Lower lobe of right lung (tissue), 2 donors: ENCODE measurements around the gene SMIM35. TPM values are rescaled to one million over a fixed set of nuclear protein-coding genes. Genes with fewer than 3 reads are reported as not detected.
"Not testable (repeated sequence)": the region's sequence is repeated elsewhere in the genome, so short reads cannot be mapped to it uniquely, and the experiment has no call there.

Experiments
- ATAC-seq, 2 donors: fragments of 200-7000 bp; cut with Tn5 transposase; one replicate each; pipeline ENCODE4 v1.9.1; 2020 to 2022; ENCODE audit warnings: mild to moderate bottlenecking in 2 of 2, moderate library complexity in 2 of 2
- DNase-seq: peaks from one replicate; pipeline ENCODE4 v3.0.0-alpha.2; 2020
- H3K27ac ChIP-seq: fragments of 200-600 bp; one replicate; pipeline ENCODE4 v1.8.0; 2022
- H3K27me3 ChIP-seq: fragments of 200-600 bp; one replicate; pipeline ENCODE4 v1.8.0; 2022; ENCODE audit warnings: low read depth
- H3K36me3 ChIP-seq: fragments of 200-600 bp; one replicate; pipeline ENCODE4 v1.8.0; 2022; ENCODE audit warnings: mild to moderate bottlenecking
- H3K4me1 ChIP-seq: fragments of 200-600 bp; one replicate; pipeline ENCODE4 v1.8.0; 2022
- H3K4me3 ChIP-seq: fragments of 200-600 bp; one replicate; pipeline ENCODE4 v1.8.0; 2022; ENCODE audit warnings: mild to moderate bottlenecking
- H3K9me3 ChIP-seq: fragments of 200-600 bp; one replicate; pipeline ENCODE4 v1.8.0; 2022
- CTCF ChIP-seq: fragments of 200-600 bp; IDR thresholded peaks from one replicate; pipeline ENCODE4 v1.8.0; 2022; ENCODE audit warnings: antibody characterized with exemption, mild to moderate bottlenecking
- intact Hi-C: fragments of 100-400 bp; cut with DNase I; formaldehyde crosslinking; loops from one replicate; pipeline ENCODE4 v1.11.0; 2022
- total RNA-seq: library from RNA; stranded (reverse); fragmentation: NEBNext Ultra II Directional; extraction: Animal tissue kit (Norgen Biotek cat#: 25700); gene quantifications from one replicate; pipeline ENCODE4 v1.2.1, GENCODE V29; 2021
- donor health status: DM: no; HTN: yes; CAD: no; lungs with severe emphysema.

The SMIM35 gene
- total RNA-seq, 1 donor from 2014 or later, result not detected

- no peaks in the 10 kb centered on the region for H3K4me1 ChIP-seq
- intact Hi-C loops, result no loop called here
- no peak for DNase-seq
Measured at GRCh38 chr11:118065384-118065783, 21.4 kb downstream of the SMIM35 start.

DNA sequence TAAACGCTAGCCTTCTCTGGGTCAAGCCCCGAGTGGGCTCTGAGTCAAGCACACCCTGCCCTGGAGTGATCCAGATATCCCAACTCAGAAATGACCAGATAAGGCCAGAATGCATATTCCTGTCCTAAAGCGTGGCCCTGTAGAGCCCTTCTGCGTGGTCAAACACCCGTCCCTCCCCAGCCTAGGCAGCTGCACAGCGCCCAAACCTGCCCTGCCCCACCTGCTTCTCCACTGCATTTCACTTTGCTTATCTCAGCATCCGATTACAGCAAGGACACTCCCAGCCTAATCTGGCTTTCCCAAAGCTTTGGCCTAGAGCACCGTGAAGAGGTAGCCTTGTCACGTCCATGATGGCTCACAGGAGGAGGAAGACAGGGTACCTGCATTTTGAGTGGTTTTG, 21.8 kb downstream of the SMIM35 start:
- no peak overlapping the region for H3K27ac ChIP-seq
- no peaks in the 10 kb centered on the region for H3K36me3 ChIP-seq
- no peaks in the 10 kb centered on the region for H3K4me1 ChIP-seq
- no peak overlapping the region for H3K4me3 ChIP-seq
- no peaks in the 10 kb centered on the region for H3K9me3 ChIP-seq
- intact Hi-C loops, result no loop called here
- H3K27me3 ChIP-seq, result no peaks in the 10 kb centered on the region
- ATAC-seq, result no peak
- no peak for DNase-seq
- TF ChIP-seq CTCF, result no peak

More at GRCh38 chr11:118065384-118065783, 21.4 kb downstream of the SMIM35 start:
- no peak overlapping the region for H3K4me3 ChIP-seq
- no peak overlapping the region for H3K27ac ChIP-seq
- no peak for TF ChIP-seq CTCF
- no peaks in the 10 kb centered on the region for H3K27me3 ChIP-seq
- no peaks in the 10 kb centered on the region for H3K36me3 ChIP-seq
- no peak for ATAC-seq
- H3K9me3 ChIP-seq, result no peaks in the 10 kb centered on the region

GRCh38 chr11:118062631-118063030, 24.1 kb downstream of the SMIM35 start:
- DNase-seq, H3K36me3 ChIP-seq, H3K27me3 ChIP-seq, H3K27ac ChIP-seq, H3K9me3 ChIP-seq, H3K4me1 ChIP-seq, ATAC-seq, H3K4me3 ChIP-seq, intact Hi-C loops: not testable (repeated sequence)

GRCh38 chr11:118062181-118062580, 24.6 kb downstream of the SMIM35 start:
- H3K4me3 ChIP-seq, H3K4me1 ChIP-seq, H3K9me3 ChIP-seq, H3K27me3 ChIP-seq, intact Hi-C loops, ATAC-seq, DNase-seq, H3K27ac ChIP-seq, H3K36me3 ChIP-seq: not testable (repeated sequence)

DNA sequence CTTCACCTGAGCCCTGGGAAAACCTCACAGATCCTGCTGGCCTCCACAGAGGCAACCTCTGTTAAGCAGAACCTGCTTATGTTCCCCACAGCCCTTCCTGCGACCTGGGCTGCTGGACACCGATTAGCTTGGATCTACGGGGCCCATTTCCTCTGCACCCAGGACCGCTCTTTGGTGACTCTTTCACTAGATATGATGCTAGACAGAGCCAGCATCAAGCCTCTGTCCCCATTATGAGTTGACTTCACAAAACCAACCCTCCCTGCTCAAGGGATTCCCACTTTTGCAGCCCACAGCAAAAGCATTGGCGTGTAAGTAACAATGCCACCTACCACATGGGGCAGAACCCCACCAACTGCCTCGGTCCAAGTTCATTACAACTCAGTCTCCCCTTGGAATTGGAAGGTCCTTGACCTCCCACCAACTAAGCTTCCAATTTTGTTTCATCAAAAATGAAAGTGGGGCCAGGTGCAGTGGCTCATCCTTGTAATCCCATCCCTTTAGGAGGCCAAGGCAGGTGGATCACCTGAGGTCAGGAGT, 25.1 kb downstream of the SMIM35 start:
- ATAC-seq, result no peak
- no peak for DNase-seq
- Histone ChIP-seq H3K36me3 (no peaks in the 10 kb centered on the region), H3K4me1 (no peaks in the 10 kb centered on the region), H3K4me3 (no peak overlapping the region), H3K27ac (no peak overlapping the region), H3K9me3 (no peaks in the 10 kb centered on the region), H3K27me3 (peaks cover 3% of the 10 kb centered on the region)
- intact Hi-C loops, result no loop called here
- no peak for TF ChIP-seq CTCF

DNA sequence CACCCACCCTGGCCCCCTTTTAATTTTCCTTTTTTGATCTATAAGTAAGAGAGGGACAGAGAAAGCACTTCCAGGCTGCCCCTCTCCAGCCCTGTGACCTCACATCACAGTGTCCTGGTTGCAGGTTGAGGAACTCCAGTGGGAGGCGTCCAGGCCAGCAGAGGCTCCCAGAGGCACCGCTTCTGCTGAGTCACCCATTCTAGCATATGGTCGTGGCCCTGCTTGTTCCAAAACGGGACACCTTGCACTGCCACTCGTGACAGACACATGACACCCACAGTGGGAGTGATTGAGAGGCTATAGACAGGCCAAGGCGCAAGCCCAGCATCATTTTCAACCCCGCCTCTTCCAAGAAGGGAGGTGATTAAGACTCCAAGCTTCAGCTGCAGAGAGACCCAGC, 25.9 kb downstream of the SMIM35 start:
- no peak for TF ChIP-seq CTCF
- H3K27me3 ChIP-seq, result peaks cover 3% of the 10 kb centered on the region
- H3K9me3 ChIP-seq, result no peaks in the 10 kb centered on the region
- no peak overlapping the region for H3K4me3 ChIP-seq
- intact Hi-C loops, result no loop called here
- no peak overlapping the region for H3K27ac ChIP-seq
- ATAC-seq, result peak in 1 of 2 donors; percentile 8
- no peak for DNase-seq
- H3K4me1 ChIP-seq, result no peaks in the 10 kb centered on the region
- H3K36me3 ChIP-seq, result no peaks in the 10 kb centered on the region
